Endothelial cell of umbilical vein (primary cell): ENCODE measurements around the gene EDN1. TPM values are rescaled to one million over a fixed set of nuclear protein-coding genes. Genes with fewer than 3 reads are reported as not detected.

Experiments used
- BruUV-seq: library from RNA; stranded (reverse); fragments of 400-500 nt; replicated peaks from 2 replicates; lab custom pipeline; 2021; lab: Mats Ljungman, UMichigan
- CTCF ChIA-PET: fragments of 300-600, 350-600 bp; sonication (Branson Sonifier 250); formaldehyde crosslinking; loops from one replicate; lab custom pipeline; 2021; ENCODE audit warnings: antibody characterized with exemption, inconsistent platforms; lab: Charles Lee
- POLR2A ChIA-PET: fragments of 300-600, 350-600 bp; sonication (Branson Sonifier 250); formaldehyde crosslinking; loops from one replicate; lab custom pipeline; 2021; ENCODE audit warnings: antibody characterized with exemption, inconsistent platforms; lab: Charles Lee
- DNase-seq: peaks from one replicate; pipeline ENCODE4 v3.0.0-alpha.2; 2011; ENCODE audit warnings: low read depth, low spot score
- FAIRE-seq: peaks from 2 replicates; lab custom pipeline; 2011; peaks lifted over from hg19 to GRCh38; lab: Jason Lieb, UNC
- H2AFZ ChIP-seq: 2 replicates; pipeline ENCODE4 v1.6.0; 2012; ENCODE audit warnings: low read depth, low read length, control low read depth, inconsistent platforms
- H3K27ac ChIP-seq: 2 replicates; pipeline ENCODE4 v1.5.1; 2011; ENCODE audit warnings: low read depth, mild to moderate bottlenecking, control low read depth, low read length, moderate library complexity; ENCODE audit not compliant: insufficient read depth
- H3K27me3 ChIP-seq, 2 experiments: 2 replicates each; pipeline versions ENCODE4 v1.6.0 to v1.6.1; 2011; ENCODE audit warnings: low read length in 2 of 2, mixed read lengths in 1 of 2; ENCODE audit not compliant: control insufficient read depth in 2 of 2, insufficient read depth in 2 of 2
- H3K36me3 ChIP-seq, 2 experiments: 2 replicates in 1 of 2; 3 replicates in 1 of 2; pipeline ENCODE4 v1.5.1; 2011; ENCODE audit warnings: low read length in 2 of 2, mild to moderate bottlenecking in 1 of 2, moderate library complexity in 1 of 2; ENCODE audit not compliant: control insufficient read depth in 2 of 2, insufficient read depth in 2 of 2; ENCODE audit errors: extremely low read depth in 1 of 2
- H3K4me1 ChIP-seq: 3 replicates; pipeline ENCODE4 v1.5.1; 2011; ENCODE audit warnings: mild to moderate bottlenecking, low read length; ENCODE audit not compliant: control insufficient read depth, insufficient read depth; ENCODE audit errors: extremely low read depth
- H3K4me2 ChIP-seq: 2 replicates; pipeline ENCODE4 v1.6.1; 2011; ENCODE audit warnings: low read length, control low read depth, mixed read lengths; ENCODE audit not compliant: insufficient read depth
- H3K4me3 ChIP-seq, 3 experiments: fragments of 200-600 bp in 1 of 3; sonication (generic), shearing (Covaris generic) in 1 of 3; replicated peaks in 1 of 3; 2 replicates each; pipeline ENCODE4 v1.5.1; 2011 to 2016; ENCODE audit warnings: control low read depth in 3 of 3, low read length in 3 of 3, mild to moderate bottlenecking in 2 of 3, inconsistent platforms in 1 of 3, low read depth in 1 of 3, moderate library complexity in 1 of 3; ENCODE audit not compliant: insufficient read depth in 1 of 3
- H3K79me2 ChIP-seq: 2 replicates; pipeline ENCODE4 v1.6.0; 2012; ENCODE audit warnings: low read length, inconsistent platforms; ENCODE audit not compliant: control insufficient read depth, insufficient read depth
- H3K9ac ChIP-seq: replicated peaks from 2 replicates; pipeline ENCODE3; 2011; ENCODE audit warnings: low read length, control low read depth; ENCODE audit not compliant: insufficient read depth; ENCODE audit errors: extremely low read depth
- H3K9me1 ChIP-seq: replicated peaks from 3 replicates; pipeline ENCODE4 v1.6.0; 2011; ENCODE audit warnings: mild to moderate bottlenecking, low read length; ENCODE audit not compliant: control insufficient read depth, insufficient read depth; ENCODE audit errors: extremely low read depth
- H3K9me3 ChIP-seq: replicated peaks from 2 replicates; pipeline ENCODE4 v1.5.1; 2012; ENCODE audit warnings: low read length, inconsistent platforms; ENCODE audit not compliant: control insufficient read depth, insufficient read depth
- H4K20me1 ChIP-seq: replicated peaks from 2 replicates; pipeline ENCODE3; 2011; ENCODE audit warnings: mild to moderate bottlenecking, low read length; ENCODE audit not compliant: control insufficient read depth, insufficient read depth; ENCODE audit errors: extremely low read depth
- EZH2 ChIP-seq: IDR thresholded peaks from 2 replicates; pipeline ENCODE4 v1.6.1; 2012; ENCODE audit warnings: borderline replicate concordance, low read depth, mild to moderate bottlenecking, moderate library complexity, low read length, inconsistent platforms; ENCODE audit not compliant: severe bottlenecking
- FOS ChIP-seq: IDR thresholded peaks from 2 replicates; pipeline ENCODE4 v1.6.1; 2011; ENCODE audit warnings: mild to moderate bottlenecking, low read length, moderate library complexity, borderline replicate concordance; ENCODE audit not compliant: insufficient read depth
- GATA2 ChIP-seq: IDR thresholded peaks from 2 replicates; pipeline ENCODE4 v1.7.0; 2011; ENCODE audit warnings: low read depth, mild to moderate bottlenecking, moderate library complexity, mixed read lengths, low read length; ENCODE audit not compliant: insufficient read length, insufficient read depth
- JUN ChIP-seq: IDR thresholded peaks from 2 replicates; pipeline ENCODE4 v1.6.1; 2011; ENCODE audit warnings: borderline replicate concordance, low read depth; ENCODE audit not compliant: insufficient read length, insufficient read depth
- MYC ChIP-seq: IDR thresholded peaks from one replicate; pipeline ENCODE4 v1.6.1; 2011; ENCODE audit warnings: mild to moderate bottlenecking, low read depth, low read length
- POLR2A ChIP-seq: IDR thresholded peaks from 2 replicates; pipeline ENCODE4 v1.6.1; 2012; ENCODE audit warnings: low read depth, mild to moderate bottlenecking, control low read depth, low read length
- POLR2AphosphoS5 ChIP-seq: IDR thresholded peaks from 2 replicates; pipeline ENCODE4 v1.6.1; 2012; ENCODE audit warnings: low read depth, mild to moderate bottlenecking, control low read depth, low read length, moderate library complexity; ENCODE audit not compliant: insufficient read depth
- dilution Hi-C: fragments of 300-500 bp; cut with MboI; formaldehyde crosslinking; loops from one replicate; pipeline ENCODE4 v1.15.0; 2019; ENCODE audit warnings: low sequenced_read_pairs; ENCODE audit not compliant: extremely low pct_ligation_motif_present
- intact Hi-C: fragments of 100-400 bp; cut with micrococcal nuclease; formaldehyde crosslinking; loops from one replicate; pipeline ENCODE4 v1.10.0; 2022
- polyA plus RNA-seq, 4 experiments: library from polyadenylated mRNA; depleted of rRNA in 3 of 4; stranded (reverse) in 3 of 4; unstranded in 1 of 4; fragments of >200 nt; gene quantifications; 2 replicates each; pipeline versions ENCODE4 v1.2.1 to v1.2.3, GENCODE V29; 2011 to 2012; ENCODE audit warnings: missing spikeins in 1 of 4
- total RNA-seq: library from RNA; stranded (reverse); gene quantifications from 2 replicates; pipeline ENCODE4 v1.2.3, GENCODE V29; 2021
- TF ChIP-seq, protein P1 (sequence below): IDR thresholded peaks from 2 replicates; pipeline ENCODE4 v1.6.1; 2011; ENCODE audit not compliant: insufficient read depth, insufficient read length
- TF ChIP-seq, protein P2 (sequence below), 2 donors: IDR thresholded peaks; 1 replicate in 1 of 2; 2 replicates in 1 of 2; pipeline ENCODE4 v1.5.1; 2011; ENCODE audit warnings: low read length in 2 of 2, mild to moderate bottlenecking in 2 of 2, moderate library complexity in 2 of 2, control low read depth in 1 of 2, inconsistent platforms in 1 of 2, low read depth in 1 of 2; ENCODE audit not compliant: insufficient read depth in 1 of 2; ENCODE audit errors: extremely low read depth in 1 of 2

Gene EDN1
- total and polyA plus RNA-seq, 2 donors (not counting 3 experiments of a cell fraction or from before 2014, with no cell fraction given), result 493 to 498 TPM

DNA sequence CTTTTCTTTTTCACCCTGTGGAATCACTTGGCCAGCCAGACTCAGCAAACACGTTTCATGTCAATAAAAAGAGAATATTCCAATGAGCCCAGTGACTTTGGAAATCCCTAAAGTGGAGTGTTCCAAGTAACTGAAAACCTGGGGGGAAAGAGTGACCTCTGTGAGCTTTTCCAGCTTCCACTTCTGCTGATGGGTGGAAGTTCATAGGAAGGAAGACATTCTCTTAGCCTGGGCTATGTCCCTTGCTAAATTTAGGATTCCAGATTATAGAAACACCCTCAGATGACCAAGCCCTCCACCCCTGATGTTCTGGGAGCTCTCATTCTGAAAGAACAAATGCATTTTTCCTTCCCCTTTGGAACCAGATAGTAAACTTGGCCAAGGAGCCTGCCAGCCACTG is 44.8 kb upstream of the EDN1 start:
- Histone ChIP-seq H3K36me3 (no peaks in the 10 kb centered on the region), H3K4me3 (no peak overlapping the region), H3K27ac (no peak overlapping the region), H3K9ac (no peak overlapping the region), H3K9me1 (no peaks in the 10 kb centered on the region), H4K20me1 (no peaks in the 10 kb centered on the region), H2AFZ (no peak overlapping the region), H3K4me1 (peaks cover 16% of the 10 kb centered on the region), H3K27me3 (no peaks in the 10 kb centered on the region), H3K79me2 (no peaks in the 10 kb centered on the region), H3K9me3 (no peaks in the 10 kb centered on the region), H3K4me2 (no peak overlapping the region)
- BruUV-seq, result no TSS peak
- ChIA-PET CTCF (interaction anchor here (0.8 to 4.0 kb wide), 5 partner anchors 10 to 590 kb away, joined by 3 to 28 read pairs (median 4); partner anchors contain the start of gene EDN1), POLR2A (interaction anchor here (0.8 kb wide), 1 partner anchor 44 kb away, joined by 3 read pairs; the partner anchor contains the start of gene EDN1)
- dilution Hi-C loops (no loop called here), intact Hi-C loops (loop anchor here (5.0 kb wide), 1 partner anchor 37 kb away; no protein-coding TSS in a partner anchor)
- FAIRE-seq, result no peak
- DNase-seq, result no peak
- TF ChIP-seq GATA2 (no peak), POLR2A (no peak), POLR2AphosphoS5 (no peak), MYC (no peak), EZH2 (no peak), FOS (no peak), JUN (no peak)
- TF ChIP-seq, protein P1, sequence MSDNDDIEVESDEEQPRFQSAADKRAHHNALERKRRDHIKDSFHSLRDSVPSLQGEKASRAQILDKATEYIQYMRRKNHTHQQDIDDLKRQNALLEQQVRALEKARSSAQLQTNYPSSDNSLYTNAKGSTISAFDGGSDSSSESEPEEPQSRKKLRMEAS, result no peak
- TF ChIP-seq, protein P2, sequence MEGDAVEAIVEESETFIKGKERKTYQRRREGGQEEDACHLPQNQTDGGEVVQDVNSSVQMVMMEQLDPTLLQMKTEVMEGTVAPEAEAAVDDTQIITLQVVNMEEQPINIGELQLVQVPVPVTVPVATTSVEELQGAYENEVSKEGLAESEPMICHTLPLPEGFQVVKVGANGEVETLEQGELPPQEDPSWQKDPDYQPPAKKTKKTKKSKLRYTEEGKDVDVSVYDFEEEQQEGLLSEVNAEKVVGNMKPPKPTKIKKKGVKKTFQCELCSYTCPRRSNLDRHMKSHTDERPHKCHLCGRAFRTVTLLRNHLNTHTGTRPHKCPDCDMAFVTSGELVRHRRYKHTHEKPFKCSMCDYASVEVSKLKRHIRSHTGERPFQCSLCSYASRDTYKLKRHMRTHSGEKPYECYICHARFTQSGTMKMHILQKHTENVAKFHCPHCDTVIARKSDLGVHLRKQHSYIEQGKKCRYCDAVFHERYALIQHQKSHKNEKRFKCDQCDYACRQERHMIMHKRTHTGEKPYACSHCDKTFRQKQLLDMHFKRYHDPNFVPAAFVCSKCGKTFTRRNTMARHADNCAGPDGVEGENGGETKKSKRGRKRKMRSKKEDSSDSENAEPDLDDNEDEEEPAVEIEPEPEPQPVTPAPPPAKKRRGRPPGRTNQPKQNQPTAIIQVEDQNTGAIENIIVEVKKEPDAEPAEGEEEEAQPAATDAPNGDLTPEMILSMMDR (IDR thresholded peaks at IDR 0.05; ENCODE audit: extremely low read depth in 1 of 2, insufficient read depth in 1 of 2, low read depth in 1 of 2, low read length in 2 of 2), result no peak
